HG03280 (cell line): ENCODE results near the gene TMTC2.

Experiments used
- ATAC-seq: cut with Tn5 transposase; IDR thresholded peaks from one replicate; pipeline ENCODE4 v1.9.1; 2021; ENCODE audit warnings: mild to moderate bottlenecking, moderate library complexity; ENCODE audit not compliant: unreplicated experiment

Gene TMTC2

DNA sequence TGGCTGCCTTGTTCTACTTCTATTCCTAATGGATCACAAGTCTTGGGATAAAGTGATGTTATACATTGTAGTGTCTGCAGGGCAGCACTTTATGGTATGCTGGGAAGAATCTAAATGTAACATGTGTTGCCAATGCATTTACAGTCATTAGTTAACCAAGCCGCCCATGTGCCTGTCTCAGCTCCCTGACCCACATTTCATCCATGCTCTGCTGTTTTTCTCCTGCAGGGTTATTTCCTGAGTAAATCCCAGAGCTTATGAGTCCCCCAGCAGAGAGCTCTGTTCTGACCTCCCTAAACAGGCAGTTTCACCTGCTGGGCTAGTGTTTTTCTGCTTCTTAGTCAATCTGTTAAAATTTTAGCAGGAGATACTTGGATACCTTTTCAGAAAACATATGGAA, 4.4 kb upstream of the TMTC2 start:
- no peak for ATAC-seq

DNA sequence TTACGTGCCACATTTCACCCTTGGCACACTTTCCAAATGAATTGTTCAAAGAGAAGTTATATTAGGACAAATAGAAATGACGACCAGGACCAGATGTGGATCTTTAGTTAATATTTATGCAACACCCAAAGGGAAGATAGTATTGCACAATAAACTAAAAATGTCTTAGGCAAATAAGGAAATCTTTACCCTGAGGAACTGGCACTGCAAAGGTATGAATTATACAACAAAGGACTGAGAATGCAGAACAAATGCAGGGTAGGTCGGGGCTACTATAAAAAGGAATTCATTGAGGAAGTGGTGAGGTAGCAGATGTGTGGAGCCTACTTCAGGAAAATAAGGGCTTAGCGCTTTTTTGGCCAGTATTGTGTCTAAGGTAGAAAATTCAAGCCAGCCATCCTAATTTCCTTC, 3.9 kb upstream of the TMTC2 start:
- no peak for ATAC-seq

DNA sequence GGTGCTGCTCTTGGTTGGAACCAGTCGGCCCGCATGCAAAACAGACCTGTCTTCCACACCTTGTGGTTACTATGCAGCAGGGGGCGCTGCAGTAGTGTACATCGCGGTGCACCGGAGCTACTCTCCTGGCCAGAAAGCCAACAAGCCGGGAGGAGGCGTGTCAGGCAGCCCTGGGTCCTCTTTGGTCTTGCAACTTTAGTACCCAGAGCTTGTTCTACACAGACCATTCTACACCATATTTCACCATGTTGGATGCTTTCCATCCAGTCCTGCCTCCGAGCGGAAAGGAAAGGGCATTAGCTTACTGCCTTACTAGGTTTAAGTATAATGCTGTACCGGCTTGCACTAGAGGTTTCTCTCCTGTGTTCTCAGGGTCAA, 927 bp upstream of the TMTC2 start:
- ATAC-seq, result peak; percentile 65

GRCh38 chr12:82687021-82688011, 610 bp downstream of the TMTC2 start:
- ATAC-seq, result peak; percentile 39

DNA sequence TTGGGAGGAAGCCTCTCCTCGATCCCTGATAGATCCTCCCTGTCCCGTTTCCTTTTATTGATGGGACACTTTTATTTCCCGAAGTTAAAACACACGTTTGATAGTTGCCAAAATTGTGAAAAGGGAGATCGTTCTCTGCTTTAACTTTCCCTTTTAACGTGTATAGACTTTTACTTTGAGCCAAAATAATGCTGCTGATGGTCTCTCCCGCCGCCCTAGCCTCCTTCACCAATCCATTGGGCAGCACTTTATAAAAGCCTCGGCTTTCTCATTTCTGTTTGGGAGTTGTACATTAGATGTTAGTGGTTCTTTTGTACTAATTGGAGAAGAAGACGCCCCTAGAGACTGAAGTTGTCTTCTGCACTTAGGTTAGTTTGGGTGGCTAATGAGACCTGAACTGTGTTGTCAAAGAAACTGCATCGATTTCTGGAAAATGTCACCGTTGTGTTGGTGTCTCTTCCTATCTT, 1.4 kb downstream of the TMTC2 start:
- ATAC-seq, result no peak

DNA sequence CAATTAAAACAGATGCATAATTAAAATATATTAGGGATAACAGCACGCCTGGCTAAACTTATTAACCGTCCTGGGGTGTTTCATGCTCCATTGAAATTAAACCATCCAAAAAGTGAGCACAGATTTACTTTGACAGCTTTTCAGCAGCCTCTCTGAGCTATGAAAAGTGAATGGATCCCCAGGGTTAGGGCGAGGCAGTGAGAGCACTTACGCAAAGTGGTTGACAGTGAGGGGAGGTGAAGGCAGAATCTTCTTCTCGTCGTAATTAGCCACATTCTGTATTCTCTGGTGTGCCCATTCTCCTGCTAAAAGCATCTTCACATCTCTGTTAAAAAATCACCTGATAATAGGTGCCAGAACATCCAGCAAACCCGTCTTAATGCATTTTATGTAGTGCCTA, 1.9 kb downstream of the TMTC2 start:
- ATAC-seq, result no peak

DNA sequence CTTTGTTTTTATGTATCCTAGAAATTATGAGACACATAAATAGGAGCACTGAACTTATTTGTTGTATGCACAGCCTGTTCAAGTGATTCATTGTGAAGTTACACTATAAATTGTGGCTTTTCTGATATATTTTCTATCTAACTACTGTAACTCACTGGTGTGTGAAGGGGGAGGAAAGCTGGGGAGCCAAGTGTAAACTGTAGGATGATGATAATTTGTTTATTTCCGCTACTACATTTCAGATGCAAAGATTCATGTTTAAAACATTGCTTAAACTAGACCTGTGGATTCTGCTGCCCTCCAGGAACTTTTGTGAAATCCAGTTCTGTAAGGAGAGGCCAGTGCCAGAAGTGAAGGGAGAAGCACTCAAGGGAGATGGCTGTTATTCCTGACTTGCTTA, 3.3 kb downstream of the TMTC2 start:
- ATAC-seq, result no peak

DNA sequence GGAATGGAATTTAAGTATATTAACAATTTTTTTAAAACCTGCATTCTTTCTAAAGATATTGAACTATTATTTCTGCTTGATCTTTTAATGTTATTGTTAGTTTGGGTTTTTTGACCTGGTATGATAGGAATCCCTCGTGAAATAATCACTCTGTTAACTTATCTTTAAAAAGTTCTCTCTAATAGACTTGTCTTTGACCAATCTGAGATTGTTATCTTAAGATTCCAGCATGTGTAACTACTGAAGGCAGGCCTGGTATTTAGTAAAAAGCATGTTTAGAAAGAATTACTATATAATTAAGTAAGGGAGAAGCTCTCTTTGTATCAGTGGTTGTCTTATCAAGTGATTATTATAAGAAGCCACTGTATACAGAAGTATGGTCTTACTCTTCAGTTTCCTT, 4.8 kb downstream of the TMTC2 start:
- ATAC-seq, result no peak

DNA sequence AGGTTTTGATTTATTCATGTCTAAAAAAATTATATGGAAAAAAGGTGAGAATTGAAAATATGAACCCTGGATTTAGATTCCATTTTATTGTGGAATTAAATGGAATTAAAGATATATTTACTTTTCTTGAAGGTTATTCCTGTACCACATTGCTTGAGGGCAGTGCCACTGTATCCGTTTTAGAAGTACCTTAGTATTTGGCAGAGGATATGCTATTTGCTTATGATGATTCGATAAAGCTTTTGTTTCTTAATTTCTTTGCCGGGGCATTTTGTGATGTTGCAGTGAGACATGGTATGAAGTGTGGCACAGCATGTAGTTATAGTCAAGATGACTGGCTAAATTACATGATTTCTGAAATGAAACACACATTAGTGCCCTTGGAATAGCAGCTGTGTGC, 7.6 kb downstream of the TMTC2 start:
- ATAC-seq, result no peak

- ATAC-seq, result no peak
Observed at GRCh38 chr12:82694970-82695369, 8.3 kb downstream of the TMTC2 start.

GRCh38 chr12:82695531-82695930, 8.8 kb downstream of the TMTC2 start:
- ATAC-seq, result no peak

GRCh38 chr12:82696543-82696942, 9.8 kb downstream of the TMTC2 start:
- ATAC-seq, result no peak

DNA sequence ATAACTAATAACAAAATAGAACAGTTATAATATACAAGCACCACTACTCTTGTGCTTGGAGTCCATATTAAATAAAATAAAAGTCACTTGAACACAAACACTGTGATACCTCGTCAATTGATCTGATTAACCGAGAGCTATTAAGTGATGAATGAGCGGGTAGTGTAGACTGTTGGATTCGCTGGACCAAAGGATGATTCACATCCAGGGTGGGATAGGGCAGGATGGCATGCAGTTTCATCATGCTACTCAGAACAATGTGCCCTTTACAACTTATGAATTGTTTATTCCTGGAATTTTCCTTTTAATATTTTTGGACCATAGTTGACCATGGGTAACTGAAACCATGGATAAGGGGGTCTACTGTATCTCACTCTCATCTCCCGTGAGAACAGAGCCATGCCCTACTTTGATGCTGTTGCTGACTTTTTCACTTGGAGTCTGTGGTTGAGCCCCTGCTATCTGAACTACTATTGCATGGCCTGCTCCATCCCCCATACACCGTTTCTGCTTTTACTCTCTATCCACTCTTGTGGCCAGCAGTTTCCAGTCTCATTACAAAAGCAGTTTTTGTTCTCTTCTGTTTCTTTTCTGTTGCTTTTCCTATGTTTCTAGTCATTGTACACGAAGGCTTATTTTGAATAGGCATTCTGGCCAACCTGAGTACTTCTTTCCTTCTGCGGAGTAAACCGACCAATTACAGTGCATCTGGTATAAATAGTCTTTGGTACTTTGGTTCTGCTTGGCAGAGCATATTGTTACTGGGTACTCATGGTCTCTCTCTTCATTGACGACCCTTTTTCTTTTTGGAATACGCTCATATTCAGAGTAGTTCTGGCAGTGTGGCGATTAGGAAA, 12.2 kb downstream of the TMTC2 start:
- no peak for ATAC-seq

DNA sequence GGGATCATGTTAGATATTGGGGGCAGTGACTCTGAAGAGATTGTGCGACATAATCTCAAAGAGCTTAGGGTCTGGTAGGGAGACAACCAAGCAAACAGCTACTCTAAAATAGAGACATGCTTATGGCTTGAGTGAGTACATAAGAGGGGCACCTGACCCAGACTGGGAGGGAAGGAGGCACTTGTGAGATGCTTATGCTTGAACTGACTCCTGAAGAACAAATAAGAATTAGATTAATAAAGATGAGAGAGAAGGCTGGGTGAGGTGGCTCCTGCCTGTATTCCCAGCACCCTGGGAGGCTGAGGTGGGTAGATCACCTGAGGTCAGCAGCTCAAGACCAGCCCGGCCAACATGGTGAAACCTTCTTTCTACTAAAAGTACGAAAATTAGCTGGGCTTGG, 19.1 kb downstream of the TMTC2 start:
- no peak for ATAC-seq

DNA sequence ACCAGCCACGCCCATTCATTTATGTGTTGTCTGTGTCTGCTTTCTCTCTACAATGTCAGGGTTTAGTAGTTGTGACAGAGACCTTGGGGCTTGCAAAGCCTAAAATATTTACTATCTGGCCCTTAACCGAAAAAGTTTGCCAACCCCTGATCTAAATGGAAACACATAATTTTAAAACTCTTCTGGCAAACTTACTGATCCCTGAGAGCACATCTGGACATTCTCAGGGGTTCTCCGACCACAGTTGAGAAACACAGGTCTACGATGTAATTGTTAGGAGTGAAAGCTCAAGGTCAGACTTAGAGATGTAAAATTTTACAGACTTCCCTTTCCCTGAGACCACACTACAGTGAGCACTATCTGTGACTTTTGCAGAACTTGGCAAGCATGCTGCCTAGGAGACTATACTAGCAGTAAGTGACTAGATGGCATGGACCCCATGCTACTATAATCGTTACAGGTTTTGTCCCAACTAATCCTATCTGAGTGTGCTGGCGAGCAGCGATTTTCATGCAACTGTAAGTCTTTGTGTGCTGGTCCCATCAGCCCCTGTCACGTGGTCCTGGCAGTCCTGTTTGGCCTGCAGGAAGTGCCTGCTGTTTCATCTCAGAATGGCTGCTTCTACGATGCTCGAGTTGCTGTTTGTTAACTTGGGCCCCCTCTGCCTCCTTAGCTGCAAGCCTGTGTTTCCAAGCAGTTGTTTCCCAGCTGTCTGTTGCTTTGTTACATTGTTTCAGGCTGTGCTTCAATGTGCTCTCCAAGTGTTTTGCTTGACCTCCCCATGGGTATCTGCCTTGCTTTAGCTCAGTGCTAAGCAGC, 21.6 kb downstream of the TMTC2 start:
- no peak for ATAC-seq

DNA sequence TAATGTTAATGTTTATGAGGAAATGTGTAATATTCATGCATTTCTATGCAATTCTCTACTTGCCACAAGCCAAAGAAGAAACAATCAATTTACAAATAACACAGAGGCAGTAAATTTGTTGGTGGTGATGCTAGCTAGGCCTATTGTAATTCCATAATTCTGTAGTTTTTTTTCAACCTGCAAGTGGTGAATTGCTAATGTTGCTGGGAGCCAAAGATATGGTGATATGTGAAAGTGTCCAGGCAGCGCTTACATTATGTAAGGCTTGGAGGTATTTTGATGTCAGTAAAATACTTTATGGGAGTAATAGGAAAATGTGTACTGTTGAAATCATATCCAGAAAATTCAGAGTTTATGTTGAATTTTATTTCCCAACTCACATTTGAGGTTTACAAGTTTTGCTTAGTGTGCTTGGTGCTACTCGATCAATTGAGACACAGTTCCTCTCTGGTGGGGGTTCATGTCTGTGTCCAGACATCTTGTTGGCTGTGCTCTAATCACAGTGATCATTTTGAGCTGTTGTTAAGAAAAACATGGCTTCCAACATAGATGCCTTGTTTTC, 23.2 kb downstream of the TMTC2 start:
- no peak for ATAC-seq

DNA sequence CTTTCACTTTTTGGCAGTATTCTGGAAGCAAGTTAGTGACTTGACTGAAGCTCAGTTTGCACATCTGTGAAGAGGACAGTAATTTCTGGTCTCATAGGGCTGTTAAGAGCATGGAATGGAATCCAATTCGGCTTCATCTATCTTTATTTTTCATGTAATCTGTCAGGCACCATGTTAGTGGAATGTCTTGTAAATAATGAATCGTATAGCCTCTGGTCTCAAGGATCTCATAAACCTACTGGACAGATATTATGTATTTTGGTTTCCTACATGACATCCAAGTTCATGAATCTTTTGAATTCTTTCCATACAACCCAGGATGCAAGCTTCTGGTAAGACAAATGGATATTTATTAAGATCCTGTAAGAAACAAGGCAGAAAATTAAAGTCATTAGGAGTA, 24.0 kb downstream of the TMTC2 start:
- ATAC-seq, result no peak

DNA sequence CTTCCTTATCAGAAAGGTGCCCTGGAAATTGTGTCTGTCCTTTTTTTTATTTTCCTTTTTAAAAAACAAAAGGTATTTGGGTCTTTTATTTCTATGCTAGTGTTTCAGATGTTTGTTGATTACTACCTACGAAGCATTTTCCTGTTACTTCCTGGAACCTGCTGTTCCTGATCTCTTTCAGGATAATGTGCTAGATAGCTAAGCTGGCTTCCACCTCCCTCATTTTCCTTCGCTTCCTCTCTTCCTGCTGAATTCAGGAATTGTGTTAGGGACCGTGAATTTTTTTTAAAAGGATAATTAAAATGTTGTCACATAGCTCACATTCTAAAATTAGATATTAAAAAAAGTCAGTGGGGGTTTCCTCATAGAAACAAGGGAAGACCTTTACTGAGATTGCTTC, 27.7 kb downstream of the TMTC2 start:
- ATAC-seq, result no peak

- no peak for ATAC-seq
Observed at GRCh38 chr12:82721726-82722125, 35.0 kb downstream of the TMTC2 start.

GRCh38 chr12:82723093-82723492, 36.4 kb downstream of the TMTC2 start:
- ATAC-seq, result no peak

GRCh38 chr12:82723891-82724290, 37.2 kb downstream of the TMTC2 start:
- ATAC-seq, result no peak
